Activated T-cell treated with anti-CD3 and anti-CD28 coated beads, Interleukin-2, amount 50 U/mL, for 24 hours (primary cell): ENCODE data around the gene TMEM9B.
A peak's percentile ranks its signal among the peaks of the same experiment; 100 is the strongest.

Experiments used
- DNase-seq: peaks from one replicate; pipeline ENCODE4 v3.0.0-alpha.2; 2020
- H3K27ac Mint-ChIP-seq: 2 replicates; pipeline ENCODE4 v1.8.0; 2020; ENCODE audit warnings: mild to moderate bottlenecking, mixed read lengths
- H3K27me3 Mint-ChIP-seq: 2 replicates; pipeline ENCODE4 v1.8.0; 2020; ENCODE audit warnings: mixed read lengths
- H3K36me3 Mint-ChIP-seq: 2 replicates; pipeline ENCODE4 v1.8.0; 2020; ENCODE audit warnings: low read depth, mixed read lengths
- H3K4me1 Mint-ChIP-seq: 2 replicates; pipeline ENCODE4 v1.8.0; 2020; ENCODE audit warnings: low read depth, mixed read lengths
- H3K4me3 Mint-ChIP-seq: 2 replicates; pipeline ENCODE4 v1.8.0; 2020; ENCODE audit warnings: mild to moderate bottlenecking, moderate library complexity, mixed read lengths
- H3K9me3 Mint-ChIP-seq: 2 replicates; pipeline ENCODE4 v1.8.0; 2020; ENCODE audit warnings: mixed read lengths

Gene TMEM9B

DNA sequence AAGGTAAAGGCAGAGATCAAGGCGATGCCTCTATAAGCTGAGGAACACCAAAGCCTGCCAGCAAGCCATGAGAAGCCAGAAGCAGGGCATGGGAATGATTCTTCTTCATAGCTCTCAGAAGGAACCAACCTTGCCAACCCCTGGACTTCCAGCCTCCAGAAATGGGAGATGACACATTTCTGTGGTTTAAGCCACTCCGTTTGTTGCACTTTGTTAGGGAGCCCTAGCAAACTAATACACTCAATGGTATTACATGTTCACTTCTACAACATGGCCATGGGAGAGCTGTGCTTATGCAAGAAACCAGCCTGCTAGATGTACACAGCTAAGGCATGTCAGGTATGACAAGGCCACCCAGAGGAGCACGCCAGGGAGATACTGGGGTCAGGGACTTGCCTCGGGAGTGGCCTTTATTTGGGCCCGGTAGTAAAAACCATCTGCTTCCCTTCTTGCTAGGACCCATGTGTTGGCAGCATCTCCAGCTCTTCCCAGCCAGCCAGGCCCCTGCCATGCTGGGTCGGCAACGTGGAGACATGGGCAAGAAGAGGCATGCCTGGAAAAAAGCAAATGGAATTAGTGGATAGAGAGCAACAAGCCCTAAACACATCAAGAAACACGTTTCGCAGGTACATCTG, 35.1 kb downstream of the TMEM9B start:
- H3K9me3 Mint-ChIP-seq: no peaks in the 10 kb centered on the region
- no peak overlapping the region for H3K4me3 Mint-ChIP-seq
- DNase-seq: no peak
- H3K36me3 Mint-ChIP-seq: peaks cover 9% of the 10 kb centered on the region
- no peaks in the 10 kb centered on the region for H3K27me3 Mint-ChIP-seq
- no peaks in the 10 kb centered on the region for H3K4me1 Mint-ChIP-seq
- no peak overlapping the region for H3K27ac Mint-ChIP-seq

DNA sequence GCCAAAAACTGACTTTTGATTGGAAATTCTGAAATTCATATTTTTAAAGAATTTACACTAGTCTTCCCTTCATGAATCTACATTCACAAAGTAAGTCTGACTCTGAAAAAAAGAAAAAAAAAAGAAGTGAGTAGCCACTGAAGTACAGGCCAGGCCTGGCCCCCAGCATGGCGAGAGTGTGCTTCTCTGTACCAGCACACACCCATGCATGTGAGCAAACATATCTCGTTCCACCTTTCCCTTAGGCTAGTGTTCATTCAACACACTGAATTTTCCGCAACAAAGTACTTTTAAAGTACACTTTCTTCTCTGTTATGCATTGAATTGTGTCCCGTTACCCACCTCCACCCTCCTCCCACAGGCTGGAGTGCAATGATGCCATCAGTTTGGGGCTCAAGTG, 36.0 kb downstream of the TMEM9B start:
- no peak overlapping the region for H3K27ac Mint-ChIP-seq
- no peaks in the 10 kb centered on the region for H3K9me3 Mint-ChIP-seq
- DNase-seq: no peak
- no peaks in the 10 kb centered on the region for H3K27me3 Mint-ChIP-seq
- H3K4me1 Mint-ChIP-seq: no peaks in the 10 kb centered on the region
- no peak overlapping the region for H3K4me3 Mint-ChIP-seq
- H3K36me3 Mint-ChIP-seq: peaks cover 12% of the 10 kb centered on the region

DNA sequence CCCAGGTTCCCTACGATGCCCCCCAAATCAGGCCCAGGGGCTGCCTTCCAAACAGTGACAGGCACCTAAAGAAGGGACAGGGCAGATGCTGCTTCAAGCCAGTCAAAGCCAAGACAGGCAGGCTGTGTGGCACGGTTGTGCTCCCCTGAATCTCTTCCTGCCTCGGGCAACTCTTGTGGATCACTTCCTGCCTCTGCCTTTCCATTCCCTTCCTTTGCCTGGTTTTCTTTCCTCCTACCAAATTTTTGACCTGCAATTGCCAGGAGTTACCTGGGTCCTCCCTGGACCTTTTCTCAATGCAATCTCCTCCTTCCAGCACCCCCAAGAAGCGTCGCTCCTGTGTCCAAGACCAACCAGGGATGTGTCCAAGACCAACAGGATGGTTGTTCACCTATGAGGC, 37.0 kb downstream of the TMEM9B start:
- no peak overlapping the region for H3K27ac Mint-ChIP-seq

DNA sequence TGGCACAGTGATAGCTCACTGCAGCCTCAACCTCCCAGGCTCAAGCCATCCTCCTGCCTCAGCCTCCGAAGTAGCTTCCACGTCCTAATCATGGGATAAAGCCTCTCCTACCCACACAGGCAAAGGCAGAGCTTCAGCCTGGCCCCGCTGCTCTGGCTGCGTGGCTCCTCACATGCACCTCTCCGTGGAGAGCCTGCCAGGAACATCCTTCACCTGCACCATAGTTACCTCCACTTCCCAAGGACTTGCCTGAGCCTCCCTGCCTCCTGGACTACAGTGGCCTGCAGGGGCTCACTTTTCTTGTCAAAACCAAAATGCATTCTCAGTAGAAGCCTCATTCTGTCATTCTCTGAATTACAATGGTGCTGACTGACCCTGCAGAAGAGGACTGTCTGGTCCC, 38.0 kb downstream of the TMEM9B start:
- no peak overlapping the region for H3K27ac Mint-ChIP-seq
- H3K4me3 Mint-ChIP-seq: no peak overlapping the region
- no peaks in the 10 kb centered on the region for H3K9me3 Mint-ChIP-seq
- H3K4me1 Mint-ChIP-seq: no peaks in the 10 kb centered on the region
- H3K27me3 Mint-ChIP-seq: no peaks in the 10 kb centered on the region
- H3K36me3 Mint-ChIP-seq: peaks cover 31% of the 10 kb centered on the region
- DNase-seq: no peak

More for the DNA sequence above, 37.0 kb downstream of the TMEM9B start:
- Mint-ChIP-seq H3K4me3 (no peak overlapping the region), H3K27me3 (no peaks in the 10 kb centered on the region), H3K4me1 (no peaks in the 10 kb centered on the region), H3K36me3 (peaks cover 21% of the 10 kb centered on the region), H3K9me3 (no peaks in the 10 kb centered on the region)
- DNase-seq: no peak

DNA sequence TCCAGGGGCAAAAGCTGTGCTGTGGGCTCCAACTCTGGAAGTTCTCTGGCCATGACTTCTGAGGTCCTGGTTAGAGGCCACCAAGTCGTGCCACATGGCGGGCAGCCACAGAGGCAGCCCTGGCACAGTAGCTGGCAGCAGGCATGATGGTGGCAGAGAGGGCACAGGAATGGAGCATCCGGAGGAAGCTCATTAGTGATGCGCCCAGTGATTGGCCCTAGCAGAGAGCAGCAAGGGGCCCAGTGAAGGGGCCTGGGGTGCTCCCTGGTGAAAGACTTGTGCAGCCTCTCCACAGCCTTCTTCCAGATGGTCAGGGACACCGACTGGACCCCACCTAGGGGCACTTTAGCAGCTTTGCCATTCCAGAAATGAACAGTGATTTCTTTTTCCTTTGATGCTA, 38.5 kb downstream of the TMEM9B start:
- no peaks in the 10 kb centered on the region for H3K9me3 Mint-ChIP-seq

DNA sequence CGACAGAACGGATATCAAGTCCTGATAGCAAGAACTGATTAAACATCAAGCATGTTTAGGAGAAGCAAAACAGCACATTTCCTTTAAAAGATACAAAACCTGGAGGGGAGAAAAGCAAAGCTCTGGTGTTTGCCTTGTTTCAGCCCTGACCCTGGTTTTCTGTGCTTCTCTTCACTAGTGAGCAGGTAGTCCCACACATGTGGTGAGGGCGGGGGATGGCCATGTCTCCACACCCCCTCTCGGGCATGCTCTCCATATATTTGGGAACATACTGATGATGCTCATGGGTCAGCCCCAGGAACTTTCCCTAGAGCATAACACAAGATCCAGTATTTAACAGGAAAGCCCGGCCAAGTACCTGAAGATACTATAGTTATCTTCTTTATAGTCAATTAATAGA, 41.6 kb downstream of the TMEM9B start:
- H3K36me3 Mint-ChIP-seq: peaks cover 66% of the 10 kb centered on the region
- no peaks in the 10 kb centered on the region for H3K27me3 Mint-ChIP-seq
- H3K4me1 Mint-ChIP-seq: no peaks in the 10 kb centered on the region
- H3K27ac Mint-ChIP-seq: no peak overlapping the region
- H3K4me3 Mint-ChIP-seq: no peak overlapping the region
- no peak for DNase-seq
- no peaks in the 10 kb centered on the region for H3K9me3 Mint-ChIP-seq

More for the DNA sequence above, 38.5 kb downstream of the TMEM9B start:
- peaks cover 36% of the 10 kb centered on the region for H3K36me3 Mint-ChIP-seq
- H3K27me3 Mint-ChIP-seq: no peaks in the 10 kb centered on the region
- DNase-seq: no peak
- H3K27ac Mint-ChIP-seq: no peak overlapping the region
- H3K4me3 Mint-ChIP-seq: no peak overlapping the region
- H3K4me1 Mint-ChIP-seq: no peaks in the 10 kb centered on the region

DNA sequence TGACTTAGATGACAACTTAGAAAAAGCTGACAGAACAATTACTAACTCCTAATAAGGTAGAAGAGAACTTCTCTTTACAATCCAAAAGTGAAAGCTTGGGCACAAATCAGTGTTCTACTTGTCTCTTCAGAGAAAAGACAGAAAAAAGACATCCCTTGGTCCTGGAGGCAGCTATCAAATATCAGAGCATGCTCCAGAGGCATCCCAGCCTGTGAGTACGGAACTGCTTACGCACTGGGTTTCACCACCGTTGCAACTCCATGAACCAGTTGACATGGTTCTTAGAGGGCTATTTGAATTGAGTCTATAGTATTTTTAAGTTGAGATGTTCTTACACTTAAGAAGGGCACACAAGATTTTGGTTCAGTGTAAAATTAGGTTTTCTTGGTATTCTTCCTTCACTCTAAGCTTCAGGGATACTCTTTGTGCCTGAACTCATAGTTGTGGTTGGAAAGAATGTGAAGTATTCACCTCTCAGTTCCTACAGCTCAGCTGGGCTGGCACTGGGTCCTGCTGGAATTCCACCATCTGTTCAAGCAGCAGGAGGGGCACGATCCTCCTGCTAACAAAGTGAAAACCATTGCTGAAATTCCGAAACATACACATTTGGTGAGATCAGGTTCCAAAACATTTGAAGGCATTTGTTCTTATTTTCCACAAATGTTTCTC, 47.0 kb downstream of the TMEM9B start:
- H3K27ac Mint-ChIP-seq: no peak overlapping the region
- DNase-seq: no peak
- peaks cover 23% of the 10 kb centered on the region for H3K4me1 Mint-ChIP-seq
- no peak overlapping the region for H3K4me3 Mint-ChIP-seq
- no peaks in the 10 kb centered on the region for H3K27me3 Mint-ChIP-seq
- peaks cover 85% of the 10 kb centered on the region for H3K36me3 Mint-ChIP-seq
- no peaks in the 10 kb centered on the region for H3K9me3 Mint-ChIP-seq

DNA sequence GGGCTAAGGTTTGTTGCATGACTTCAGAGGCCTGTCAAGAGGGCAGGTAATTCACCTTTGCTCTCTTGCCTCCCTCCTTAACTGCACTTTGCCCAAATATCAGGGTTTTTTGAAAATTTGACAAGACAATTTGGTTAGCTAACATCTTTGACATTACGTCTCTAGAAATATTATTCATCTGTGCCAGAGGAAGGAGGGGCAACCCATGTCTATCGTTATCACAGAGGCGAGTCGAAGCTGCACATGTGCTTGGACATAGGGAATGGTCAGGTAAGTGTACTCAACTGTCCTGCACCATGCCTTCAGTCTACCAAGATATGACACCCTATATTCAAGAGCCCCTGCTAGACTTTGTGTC, 49.6 kb downstream of the TMEM9B start:
- Mint-ChIP-seq H3K36me3 (peaks cover 64% of the 10 kb centered on the region), H3K27ac (peak overlapping the region; percentile 83), H3K4me3 (no peak overlapping the region), H3K9me3 (no peaks in the 10 kb centered on the region), H3K4me1 (peaks cover 35% of the 10 kb centered on the region), H3K27me3 (peaks cover 6% of the 10 kb centered on the region)
- no peak for DNase-seq

DNA sequence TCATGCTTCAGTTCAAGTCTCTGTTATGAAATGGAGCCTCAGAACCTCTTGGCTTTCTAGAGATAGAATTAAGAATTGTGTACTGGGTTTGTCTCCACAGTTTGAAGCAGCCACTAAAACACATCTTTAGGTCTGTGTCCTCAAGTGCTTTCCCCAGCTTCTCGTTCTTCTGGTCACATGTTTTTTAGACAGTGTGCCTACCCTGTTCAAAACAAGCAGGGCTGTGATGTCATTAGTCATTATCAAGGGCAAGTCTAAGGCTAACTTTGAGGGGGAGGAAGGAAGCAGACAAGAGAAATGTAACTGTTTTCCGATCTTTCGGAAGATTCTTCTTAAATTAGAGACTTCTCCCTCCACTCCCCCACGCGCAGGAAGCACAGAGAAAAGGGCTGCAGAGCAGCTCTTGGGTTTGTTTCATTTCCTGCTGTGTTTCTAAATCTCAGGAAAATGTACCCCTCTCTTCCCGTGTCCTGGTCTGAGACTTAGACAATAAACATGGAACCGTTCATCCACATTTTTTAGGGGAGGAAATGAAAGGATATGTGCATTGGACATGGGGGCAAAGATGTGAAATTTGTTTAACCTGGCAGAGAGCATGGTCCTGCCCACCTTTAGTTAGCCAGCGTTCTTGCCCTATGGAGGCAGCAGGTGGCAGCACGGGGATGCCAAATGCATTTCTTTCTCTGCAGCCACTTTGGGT, 50.1 kb downstream of the TMEM9B start:
- H3K9me3 Mint-ChIP-seq: no peaks in the 10 kb centered on the region
- peak; percentile 59 for DNase-seq
- H3K4me3 Mint-ChIP-seq: peak overlapping the region; percentile 62
- peaks cover 59% of the 10 kb centered on the region for H3K36me3 Mint-ChIP-seq
- peaks cover 6% of the 10 kb centered on the region for H3K27me3 Mint-ChIP-seq
- peaks cover 37% of the 10 kb centered on the region for H3K4me1 Mint-ChIP-seq
- peak overlapping the region; percentile 83 for H3K27ac Mint-ChIP-seq

DNA sequence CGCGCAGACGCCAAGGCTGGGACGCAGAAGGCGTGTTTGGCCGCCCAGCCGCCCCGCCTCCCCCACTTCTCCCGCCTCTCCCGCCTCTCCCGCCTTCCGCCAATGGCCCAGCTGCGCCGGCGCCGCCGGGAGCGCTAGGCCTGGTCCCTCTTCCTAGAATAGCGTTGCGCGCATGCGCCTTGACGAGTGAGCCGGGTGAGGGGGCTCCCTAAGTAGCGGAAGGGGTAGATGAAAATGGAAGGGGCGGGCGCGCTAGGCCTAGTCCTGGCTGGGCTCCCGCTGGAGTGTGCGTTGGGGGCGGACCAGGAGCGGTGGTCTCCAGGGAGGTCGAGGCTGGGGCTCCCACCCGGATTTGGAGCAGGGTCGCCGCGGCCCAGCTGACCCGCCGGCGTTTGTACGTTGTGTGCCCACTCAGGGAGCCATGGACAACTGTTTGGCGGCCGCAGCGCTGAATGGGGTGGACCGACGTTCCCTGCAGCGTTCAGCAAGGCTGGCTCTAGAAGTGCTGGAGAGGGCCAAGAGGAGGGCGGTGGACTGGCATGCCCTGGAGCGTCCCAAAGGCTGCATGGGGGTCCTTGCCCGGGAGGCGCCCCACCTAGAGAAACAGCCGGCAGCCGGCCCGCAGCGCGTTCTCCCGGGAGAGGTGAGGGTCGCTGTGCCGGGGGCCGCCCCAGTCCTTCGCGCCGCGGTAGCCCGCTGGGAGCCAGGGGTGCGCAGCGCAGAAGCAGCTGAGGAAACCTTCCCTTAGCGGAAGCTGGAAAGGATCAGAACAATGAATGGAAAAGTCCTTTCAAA, 53.0 kb downstream of the TMEM9B start, which contains the start of gene AKIP1:
TSS of gene AKIP1 (plus strand) at position 161 of the 795 bp plus-strand sequence. CDS start at position 422, 261 bp downstream.
- Mint-ChIP-seq H3K4me1 (peaks cover 52% of the 10 kb centered on the region), H3K27me3 (peaks cover 6% of the 10 kb centered on the region), H3K9me3 (no peaks in the 10 kb centered on the region), H3K27ac (peak within 1 kb of the TSS; percentile 94), H3K4me3 (peak within 1 kb of the TSS; percentile 89), H3K36me3 (peaks cover 30% of the 10 kb centered on the region)
- peak; percentile 90 for DNase-seq

DNA sequence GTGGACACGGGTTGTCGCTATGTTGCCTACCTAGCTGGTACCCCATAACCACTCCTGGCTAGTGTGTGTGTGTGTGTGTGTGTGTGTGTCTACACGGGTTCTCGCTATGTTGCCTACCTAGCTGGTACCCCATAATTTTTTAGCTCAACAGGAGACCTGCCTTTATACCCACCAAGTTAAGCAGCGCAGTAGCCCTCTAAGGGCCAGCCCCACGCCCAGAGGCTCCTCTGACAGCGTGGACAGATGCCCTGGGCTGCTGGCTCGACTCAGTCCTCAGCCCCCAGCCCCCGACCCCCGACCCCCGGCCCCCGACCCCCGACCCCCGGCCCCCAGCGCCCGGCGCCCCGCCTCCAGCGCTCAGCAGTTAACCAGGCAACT, 53.6 kb downstream of the TMEM9B start:
- no peaks in the 10 kb centered on the region for H3K9me3 Mint-ChIP-seq
- no peak for DNase-seq

DNA sequence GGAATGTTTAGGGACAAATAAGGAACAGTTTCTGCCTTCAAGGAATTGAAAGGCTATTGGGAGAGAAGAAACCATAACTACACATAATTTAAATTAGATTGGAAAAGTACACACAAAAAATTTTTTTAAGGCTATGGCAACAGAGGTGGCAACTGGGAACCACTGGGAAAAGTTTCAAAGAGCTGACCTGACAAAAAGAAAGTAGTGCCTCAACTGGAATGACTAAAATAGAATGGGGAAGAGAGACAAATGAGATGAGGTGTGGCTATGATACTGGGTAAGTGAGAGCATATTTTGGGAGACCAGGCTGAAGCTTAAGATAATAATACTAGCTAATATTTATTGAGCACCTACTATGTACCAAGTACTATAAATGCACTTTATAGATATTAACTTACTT, 56.1 kb downstream of the TMEM9B start:
- Mint-ChIP-seq H3K9me3 (no peaks in the 10 kb centered on the region), H3K27ac (no peak overlapping the region), H3K4me3 (no peak overlapping the region), H3K36me3 (peaks cover 7% of the 10 kb centered on the region), H3K27me3 (peaks cover 6% of the 10 kb centered on the region), H3K4me1 (peaks cover 40% of the 10 kb centered on the region)
- DNase-seq: no peak

More for the DNA sequence above, 53.6 kb downstream of the TMEM9B start:
- H3K4me1 Mint-ChIP-seq: peaks cover 55% of the 10 kb centered on the region
- peak overlapping the region; percentile 73 for H3K4me3 Mint-ChIP-seq
- H3K27me3 Mint-ChIP-seq: peaks cover 6% of the 10 kb centered on the region
- H3K36me3 Mint-ChIP-seq: peaks cover 27% of the 10 kb centered on the region
- H3K27ac Mint-ChIP-seq: peak overlapping the region; percentile 40

DNA sequence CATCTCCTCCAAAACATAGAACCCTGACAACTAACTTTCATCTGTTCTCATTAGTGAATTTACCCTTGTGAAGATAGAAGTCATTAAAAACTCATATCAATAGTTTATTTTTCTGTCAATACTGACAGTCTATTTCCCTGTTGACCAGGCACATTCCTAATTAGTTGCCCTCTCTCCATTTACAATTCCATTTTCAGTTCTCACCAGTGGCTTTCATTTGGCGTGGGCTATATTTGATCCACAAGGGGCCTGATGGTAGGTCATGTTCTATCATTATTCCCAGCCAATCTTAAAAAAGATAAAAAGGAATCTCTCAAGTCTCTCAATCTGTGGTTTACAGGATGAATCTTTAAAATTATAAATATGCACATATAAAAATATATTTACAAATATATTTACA, 57.1 kb downstream of the TMEM9B start:
- Mint-ChIP-seq H3K4me1 (peaks cover 35% of the 10 kb centered on the region), H3K27ac (peak overlapping the region; percentile 20), H3K9me3 (no peaks in the 10 kb centered on the region), H3K27me3 (peaks cover 6% of the 10 kb centered on the region), H3K36me3 (peaks cover 4% of the 10 kb centered on the region), H3K4me3 (no peak overlapping the region)
- no peak for DNase-seq

DNA sequence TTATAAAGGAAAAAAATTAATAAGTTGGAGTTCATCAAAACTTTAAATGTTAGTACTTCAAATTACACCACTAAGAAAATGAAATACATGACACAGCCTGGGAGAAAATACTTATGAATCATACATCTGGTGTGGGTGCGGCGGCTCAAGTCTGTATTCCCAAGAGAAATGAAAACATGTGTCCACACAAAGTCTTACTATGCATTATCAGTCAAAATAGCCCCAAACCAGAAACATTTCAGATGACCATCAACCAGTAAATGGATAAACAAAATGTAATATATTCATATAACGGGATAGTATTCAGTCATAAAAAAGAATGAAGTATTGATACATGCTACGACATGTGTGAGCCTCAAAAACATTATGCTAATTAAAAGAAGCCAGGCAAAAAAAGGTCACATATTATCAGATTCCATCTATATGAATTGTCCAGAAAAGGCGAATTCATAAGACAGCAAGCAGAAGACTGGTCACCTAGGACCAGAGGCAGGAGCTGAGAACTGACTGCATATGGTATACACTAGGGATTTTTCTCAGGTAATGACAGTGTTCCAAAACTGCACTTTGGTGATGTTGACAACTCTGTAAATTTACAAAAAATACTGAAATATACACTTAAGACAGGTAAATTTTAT, 58.6 kb downstream of the TMEM9B start:
- DNase-seq: no peak
- H3K4me3 Mint-ChIP-seq: no peak overlapping the region
- H3K4me1 Mint-ChIP-seq: peaks cover 34% of the 10 kb centered on the region

More for the DNA sequence above, 58.6 kb downstream of the TMEM9B start:
- H3K27me3 Mint-ChIP-seq: peaks cover 10% of the 10 kb centered on the region
- H3K9me3 Mint-ChIP-seq: peaks cover 5% of the 10 kb centered on the region
- H3K36me3 Mint-ChIP-seq: peaks cover 2% of the 10 kb centered on the region
- no peak overlapping the region for H3K27ac Mint-ChIP-seq
